ENCODE results near the gene CDC37L1.
"Not testable (repeated sequence)": the region's sequence is repeated elsewhere in the genome, so short reads cannot be mapped to it uniquely, and the experiment has no call there.

Gene CDC37L1

DNA sequence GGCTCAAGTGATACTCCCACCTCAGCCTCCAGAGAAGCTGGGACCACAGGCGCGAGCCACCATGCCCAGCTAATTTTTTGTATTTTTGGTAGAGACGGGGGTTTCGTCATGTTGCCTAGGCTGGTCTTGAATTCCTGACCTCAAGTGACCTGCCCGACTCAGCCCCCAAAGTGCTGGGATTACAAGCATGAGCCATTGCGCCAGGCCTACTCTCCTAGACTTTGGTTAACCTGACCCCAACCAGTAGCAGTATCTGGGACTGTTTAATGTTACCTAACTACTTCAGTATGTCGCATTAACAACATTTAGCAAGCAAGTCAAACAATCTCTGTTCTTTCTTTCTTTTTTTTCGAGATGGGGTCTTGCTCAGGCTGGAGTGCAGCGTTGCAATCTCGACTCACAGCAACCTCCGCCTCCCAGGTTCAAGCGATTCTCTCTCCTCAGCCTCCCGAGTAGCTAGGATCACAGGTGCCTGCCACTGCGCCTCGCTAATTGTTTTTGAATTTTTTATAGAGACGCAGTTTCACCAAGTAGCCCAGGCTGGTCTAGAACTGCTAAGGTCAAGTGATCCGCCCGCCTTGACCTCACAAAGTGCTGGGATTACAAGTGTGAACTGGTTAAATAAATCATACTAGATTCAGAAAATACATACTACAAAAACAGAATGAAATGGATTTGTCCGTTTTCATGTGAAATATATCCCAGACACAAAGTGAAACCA is 59.7 kb downstream of the CDC37L1 start:
- H3K9me3 ChIP-seq (ENCODE audit: low read length): no peaks in the 10 kb centered on the region
- no peaks in the 10 kb centered on the region for H3K36me3 ChIP-seq (ENCODE audit: insufficient read depth, low read length)
- H3K27me3 ChIP-seq (ENCODE audit: insufficient read depth, low read length): no peaks in the 10 kb centered on the region
- H2AFZ ChIP-seq (ENCODE audit: low read depth, low read length): no peak overlapping the region
- peaks cover 14% of the 10 kb centered on the region for H3K4me1 ChIP-seq (ENCODE audit: insufficient read depth, low read length)
- peak overlapping the region; percentile 83 for H3K4me3 ChIP-seq (ENCODE audit: low read length)

DNA sequence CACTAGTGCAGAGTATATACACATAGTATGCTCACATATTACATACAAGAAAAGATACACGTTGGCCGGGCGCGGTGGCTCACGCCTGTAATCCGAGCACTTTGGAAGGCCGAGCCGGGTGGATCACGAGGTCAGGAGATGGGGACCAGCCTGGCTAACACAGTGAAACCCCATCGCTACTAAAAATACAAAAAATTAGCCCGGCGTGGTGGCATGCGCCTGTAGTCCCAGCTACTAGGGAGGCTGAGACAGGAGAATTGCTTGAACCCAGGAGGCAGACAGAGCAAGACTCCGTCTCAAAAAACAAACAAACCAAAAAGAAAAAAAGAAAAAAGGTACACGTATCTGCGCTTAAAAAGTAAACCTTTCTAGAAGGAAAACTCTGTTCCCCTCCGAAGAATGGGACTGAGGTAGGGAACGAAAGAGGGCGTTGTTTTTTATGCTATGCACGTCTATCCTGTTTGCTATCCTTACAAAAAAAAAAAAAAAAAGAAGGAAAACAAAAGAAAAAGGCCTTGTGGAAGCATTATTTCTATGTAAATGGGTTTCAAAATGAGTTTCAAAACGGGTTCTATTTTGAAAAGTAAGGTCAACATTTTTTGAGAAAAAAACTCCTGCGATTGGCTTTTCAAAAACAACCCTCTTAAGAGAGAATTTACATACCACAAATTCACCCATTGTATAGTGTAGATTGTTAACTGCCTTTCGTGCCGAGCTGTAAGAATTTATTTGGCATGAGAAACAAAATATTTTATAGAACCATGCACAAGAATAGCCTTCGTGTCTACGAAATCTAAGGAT is 60.4 kb downstream of the CDC37L1 start:
- H2AFZ ChIP-seq (ENCODE audit: low read depth, low read length): peak overlapping the region; percentile 64
- peaks cover 14% of the 10 kb centered on the region for H3K4me1 ChIP-seq (ENCODE audit: insufficient read depth, low read length)
- no peaks in the 10 kb centered on the region for H3K36me3 ChIP-seq (ENCODE audit: insufficient read depth, low read length)
- no peaks in the 10 kb centered on the region for H3K9me3 ChIP-seq (ENCODE audit: low read length)
- no peaks in the 10 kb centered on the region for H3K27me3 ChIP-seq (ENCODE audit: insufficient read depth, low read length)
- peak overlapping the region; percentile 83 for H3K4me3 ChIP-seq (ENCODE audit: low read length)

DNA sequence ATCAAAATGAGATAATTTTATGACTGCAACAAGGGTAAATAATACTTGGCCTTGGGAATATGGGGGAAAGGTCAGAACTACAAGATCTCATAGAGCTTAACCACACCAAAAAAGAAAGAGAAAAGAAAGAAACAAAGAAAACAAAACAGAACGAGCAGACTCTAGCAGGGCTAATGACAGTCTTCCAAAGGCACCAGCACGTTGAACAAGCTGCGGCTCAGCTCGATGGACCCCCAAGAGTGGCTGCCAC is 60.9 kb downstream of the CDC37L1 start:
- Histone ChIP-seq H3K9me3 (ENCODE audit: low read length) (no peaks in the 10 kb centered on the region), H3K36me3 (ENCODE audit: insufficient read depth, low read length) (no peaks in the 10 kb centered on the region)

GRCh38 chr9:4740638-4741364 is 61.4 kb downstream of the CDC37L1 start, which contains the start of gene AK3:
Gene AK3 (minus strand): TSS chr9:4741202. CDS start chr9:4741087, 115 bp downstream.
- peaks cover 14% of the 10 kb centered on the region for H3K4me1 ChIP-seq (ENCODE audit: insufficient read depth, low read length)
- no peaks in the 10 kb centered on the region for H3K36me3 ChIP-seq (ENCODE audit: insufficient read depth, low read length)
- H3K9me3 ChIP-seq (ENCODE audit: low read length): no peaks in the 10 kb centered on the region
- no peaks in the 10 kb centered on the region for H3K27me3 ChIP-seq (ENCODE audit: insufficient read depth, low read length)
- H2AFZ ChIP-seq (ENCODE audit: low read depth, low read length): peak within 1 kb of the TSS; percentile 64
- H3K4me3 ChIP-seq (ENCODE audit: low read length): peak within 1 kb of the TSS; percentile 83

More for the DNA sequence above, 60.9 kb downstream of the CDC37L1 start:
- Histone ChIP-seq H3K4me1 (ENCODE audit: insufficient read depth, low read length) (peaks cover 14% of the 10 kb centered on the region), H3K4me3 (ENCODE audit: low read length) (peak overlapping the region; percentile 83), H3K27me3 (ENCODE audit: insufficient read depth, low read length) (no peaks in the 10 kb centered on the region), H2AFZ (ENCODE audit: low read depth, low read length) (peak overlapping the region; percentile 64)

DNA sequence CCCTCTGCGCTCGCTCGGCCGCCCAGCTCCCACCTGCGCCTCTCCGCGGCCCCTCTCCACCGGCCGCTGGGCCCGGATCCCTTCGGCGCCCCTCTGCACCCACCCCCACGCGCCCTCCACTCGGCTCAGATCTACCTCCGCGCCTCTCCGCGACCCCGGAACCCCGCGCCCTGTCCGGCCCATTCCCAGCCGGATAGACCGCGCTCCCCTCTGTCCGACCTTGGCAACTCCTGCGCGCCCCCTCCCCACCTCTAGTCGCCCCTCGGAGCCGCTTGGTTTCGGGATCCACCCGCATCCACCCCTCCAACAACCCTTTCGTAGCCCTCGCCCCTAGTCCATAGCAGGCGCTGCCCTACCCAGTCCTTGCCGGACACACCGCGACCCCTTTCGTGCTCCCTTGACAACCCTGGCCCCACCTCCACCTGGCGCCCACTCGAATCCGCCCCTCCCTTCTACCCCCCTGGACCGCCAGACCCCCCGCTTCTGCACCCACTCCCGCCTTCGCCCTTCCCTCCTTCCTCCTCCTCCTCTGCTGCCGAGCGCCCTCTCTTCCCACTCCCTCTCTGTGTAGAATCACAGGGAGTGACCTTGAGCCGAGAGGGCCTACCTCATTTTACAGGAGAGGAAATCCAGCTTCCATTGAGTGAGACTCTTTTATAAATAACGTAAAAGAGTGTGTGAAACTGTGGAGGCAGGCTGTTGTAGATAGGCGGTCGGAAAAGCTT is 62.2 kb downstream of the CDC37L1 start:
- peak overlapping the region; percentile 64 for H2AFZ ChIP-seq (ENCODE audit: low read depth, low read length)
- peaks cover 14% of the 10 kb centered on the region for H3K4me1 ChIP-seq (ENCODE audit: insufficient read depth, low read length)
- peak overlapping the region; percentile 83 for H3K4me3 ChIP-seq (ENCODE audit: low read length)
- no peaks in the 10 kb centered on the region for H3K27me3 ChIP-seq (ENCODE audit: insufficient read depth, low read length)
- no peaks in the 10 kb centered on the region for H3K36me3 ChIP-seq (ENCODE audit: insufficient read depth, low read length)
- no peaks in the 10 kb centered on the region for H3K9me3 ChIP-seq (ENCODE audit: low read length)

DNA sequence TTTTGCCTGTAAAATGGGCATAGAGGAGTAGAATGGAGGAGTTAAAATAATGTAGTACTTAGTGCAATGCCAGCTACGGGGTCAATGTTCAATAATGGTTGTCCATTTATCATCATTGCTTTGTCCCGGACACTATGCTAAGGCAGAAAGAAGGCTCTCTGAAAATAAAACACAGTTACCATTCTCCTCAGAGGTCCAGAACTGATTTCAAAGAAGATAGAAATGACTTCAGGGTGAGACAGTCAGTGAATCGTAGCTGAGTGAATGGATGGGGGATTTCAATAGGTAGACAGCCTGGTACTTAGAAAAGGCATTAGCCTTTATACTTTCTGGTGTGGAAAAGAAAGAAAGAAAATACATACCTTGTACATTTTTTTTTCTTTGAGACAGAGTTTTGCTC is 62.9 kb downstream of the CDC37L1 start:
- Histone ChIP-seq H3K36me3 (ENCODE audit: insufficient read depth, low read length) (no peaks in the 10 kb centered on the region), H2AFZ (ENCODE audit: low read depth, low read length) (no peak overlapping the region), H3K9me3 (ENCODE audit: low read length) (no peaks in the 10 kb centered on the region), H3K4me3 (ENCODE audit: low read length) (no peak overlapping the region), H3K4me1 (ENCODE audit: insufficient read depth, low read length) (peaks cover 14% of the 10 kb centered on the region), H3K27me3 (ENCODE audit: insufficient read depth, low read length) (no peaks in the 10 kb centered on the region)

DNA sequence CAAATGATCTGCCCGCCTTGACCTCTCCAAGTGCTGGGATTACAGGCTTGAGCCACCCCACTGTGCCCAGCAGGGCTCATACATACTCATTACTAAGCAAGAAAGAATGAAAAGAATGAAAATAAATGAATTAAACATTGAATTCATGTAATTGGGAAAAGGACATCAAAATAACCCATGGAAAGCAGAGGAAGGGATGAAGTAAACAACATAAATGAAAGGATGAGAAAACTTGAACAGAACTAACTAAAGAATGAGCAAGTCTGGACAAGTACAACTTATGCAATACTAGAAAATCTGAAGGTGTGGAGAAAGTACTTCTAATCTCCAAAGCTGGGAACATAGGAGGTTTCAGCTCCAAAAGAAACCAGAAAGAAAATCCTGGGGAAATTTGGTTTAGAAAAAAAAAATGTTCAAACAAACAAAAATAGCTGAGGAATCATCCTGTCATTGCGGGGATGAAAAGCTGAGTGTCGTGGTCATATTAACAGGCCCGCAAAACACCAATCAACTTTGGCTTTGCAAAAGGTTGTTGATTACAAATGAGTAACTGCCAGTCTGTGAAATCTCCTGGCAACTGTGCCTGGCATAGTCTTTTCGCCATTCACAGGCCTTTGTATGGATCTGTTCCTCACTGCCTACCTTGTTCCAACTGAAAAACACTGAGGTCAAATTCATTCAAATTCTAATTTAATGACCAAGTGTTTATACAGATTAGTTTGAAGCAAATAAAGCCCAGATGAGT is 63.9 kb downstream of the CDC37L1 start:
- Histone ChIP-seq H3K4me3 (ENCODE audit: low read length) (no peak overlapping the region), H2AFZ (ENCODE audit: low read depth, low read length) (no peak overlapping the region), H3K36me3 (ENCODE audit: insufficient read depth, low read length) (no peaks in the 10 kb centered on the region), H3K27me3 (ENCODE audit: insufficient read depth, low read length) (no peaks in the 10 kb centered on the region), H3K9me3 (ENCODE audit: low read length) (no peaks in the 10 kb centered on the region), H3K4me1 (ENCODE audit: insufficient read depth, low read length) (peaks cover 14% of the 10 kb centered on the region)

DNA sequence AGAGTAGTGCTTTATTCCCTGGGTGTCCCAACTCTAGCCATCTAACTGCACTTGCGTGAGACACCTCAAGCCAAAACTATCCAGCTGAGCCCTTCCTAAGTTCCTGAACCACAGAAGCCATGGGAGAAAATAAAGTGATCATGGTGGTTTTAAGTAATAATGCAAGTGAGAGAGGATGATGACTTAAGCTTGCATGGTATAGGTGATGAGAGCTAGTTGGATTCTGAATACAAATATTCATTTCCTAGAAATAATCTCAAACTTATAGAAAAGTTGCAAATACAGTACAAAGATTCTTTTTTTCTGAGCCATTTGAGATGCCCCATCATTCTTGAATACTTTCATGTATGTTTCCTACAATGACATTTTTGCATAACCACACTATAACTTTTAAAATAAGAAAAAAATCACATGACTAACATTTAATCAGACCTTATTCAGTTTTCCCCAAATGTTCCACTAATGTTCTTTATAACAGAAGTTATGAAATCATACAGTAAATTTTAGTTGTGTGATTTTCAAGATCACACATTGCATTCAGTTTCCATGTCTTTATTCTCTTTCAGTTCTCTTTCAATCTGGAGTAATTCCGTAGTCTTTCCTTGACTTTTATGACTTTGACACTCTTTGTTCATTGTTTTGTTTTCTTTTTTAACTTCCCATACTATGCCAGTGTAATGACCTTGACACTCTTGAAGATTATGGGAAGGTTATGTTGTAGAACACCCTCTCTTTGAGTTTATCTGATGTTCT is 67.1 kb downstream of the CDC37L1 start:
- Histone ChIP-seq H2AFZ (ENCODE audit: low read depth, low read length) (no peak overlapping the region), H3K36me3 (ENCODE audit: insufficient read depth, low read length) (no peaks in the 10 kb centered on the region), H3K4me3 (ENCODE audit: low read length) (no peak overlapping the region), H3K27me3 (ENCODE audit: insufficient read depth, low read length) (no peaks in the 10 kb centered on the region), H3K9me3 (ENCODE audit: low read length) (no peaks in the 10 kb centered on the region), H3K4me1 (ENCODE audit: insufficient read depth, low read length) (peaks cover 8% of the 10 kb centered on the region)

DNA sequence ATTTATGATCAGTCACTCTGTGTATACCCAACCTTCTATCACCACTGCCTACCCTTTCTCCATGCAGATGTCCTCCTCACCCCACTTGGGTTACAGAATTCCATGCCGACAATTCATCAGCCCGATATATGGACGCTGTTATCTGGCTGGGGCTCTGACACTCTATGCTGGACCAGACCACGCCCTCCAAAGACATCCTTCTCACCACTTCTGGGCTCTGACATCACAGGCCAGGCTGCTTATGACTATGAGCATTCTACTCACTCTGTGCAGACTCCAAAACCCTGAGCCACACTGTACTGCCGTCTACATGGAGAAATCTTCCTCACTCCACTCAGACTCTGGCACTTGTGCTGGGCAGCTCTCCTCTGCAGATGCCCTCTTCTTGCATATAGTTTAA is 69.2 kb downstream of the CDC37L1 start:
- Histone ChIP-seq H3K27me3 (ENCODE audit: insufficient read depth, low read length) (no peaks in the 10 kb centered on the region), H2AFZ (ENCODE audit: low read depth, low read length) (no peak overlapping the region), H3K4me1 (ENCODE audit: insufficient read depth, low read length) (peaks cover under 1% of the 10 kb centered on the region), H3K4me3 (ENCODE audit: low read length) (no peak overlapping the region), H3K9me3 (ENCODE audit: low read length) (no peaks in the 10 kb centered on the region), H3K36me3 (ENCODE audit: insufficient read depth, low read length) (no peaks in the 10 kb centered on the region)

DNA sequence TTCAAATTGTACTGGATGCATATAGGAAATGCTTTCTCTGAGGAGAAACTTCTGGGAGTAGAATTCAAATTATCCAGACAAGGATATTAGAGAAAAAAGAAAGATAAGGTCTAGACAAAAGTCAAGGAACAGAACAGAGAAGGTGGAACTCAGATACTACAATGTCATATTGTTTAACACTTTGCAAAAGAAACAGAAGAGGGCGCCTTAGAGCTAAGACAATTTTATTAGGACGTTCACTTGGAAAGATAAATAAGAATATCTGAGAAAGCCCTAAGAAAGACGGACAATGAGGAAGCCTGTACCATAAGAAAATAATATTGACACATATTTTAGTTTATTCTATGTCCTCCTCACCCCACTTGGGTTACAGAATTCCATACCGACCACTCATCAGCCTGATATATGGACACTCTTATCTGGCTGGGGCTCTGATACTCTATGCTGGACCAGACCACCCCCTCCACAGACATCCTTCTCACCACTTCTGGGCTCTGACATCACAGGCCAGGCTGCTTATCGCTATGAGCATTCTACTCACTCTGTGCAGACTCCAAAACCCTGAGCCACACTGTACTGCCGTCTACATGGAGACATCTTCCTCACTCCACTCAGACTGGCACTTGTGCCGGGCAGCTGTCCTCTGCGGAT is 70.8 kb downstream of the CDC37L1 start:
- no peaks in the 10 kb centered on the region for H3K4me1 ChIP-seq (ENCODE audit: insufficient read depth, low read length)
- no peaks in the 10 kb centered on the region for H3K9me3 ChIP-seq (ENCODE audit: low read length)
- no peak overlapping the region for H2AFZ ChIP-seq (ENCODE audit: low read depth, low read length)
- no peaks in the 10 kb centered on the region for H3K27me3 ChIP-seq (ENCODE audit: insufficient read depth, low read length)
- no peak overlapping the region for H3K4me3 ChIP-seq (ENCODE audit: low read length)
- no peaks in the 10 kb centered on the region for H3K36me3 ChIP-seq (ENCODE audit: insufficient read depth, low read length)

DNA sequence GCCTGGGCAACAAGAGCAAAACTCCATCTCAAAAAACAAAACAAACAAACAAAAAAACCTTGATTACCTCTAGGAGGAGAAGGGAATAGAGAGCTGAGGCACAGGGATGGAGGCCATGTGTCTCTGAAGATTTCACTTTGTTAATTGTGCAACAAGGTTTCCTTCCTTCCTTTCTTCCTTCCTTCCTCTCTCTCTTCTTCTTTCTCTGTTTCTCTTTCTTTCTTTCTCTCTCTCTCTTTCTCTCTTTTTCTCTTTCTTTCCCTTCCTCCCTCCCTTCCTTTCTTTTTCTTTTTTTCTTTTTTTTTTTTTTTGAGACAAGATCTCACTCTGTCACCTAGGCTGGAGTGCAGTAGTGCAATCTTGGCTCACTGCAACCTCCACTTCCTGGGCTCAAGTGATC is 75.2 kb downstream of the CDC37L1 start:
- H2AFZ ChIP-seq (ENCODE audit: low read depth, low read length); H3K4me1 ChIP-seq (ENCODE audit: insufficient read depth, low read length); H3K36me3 ChIP-seq (ENCODE audit: insufficient read depth, low read length); H3K9me3 ChIP-seq (ENCODE audit: low read length); H3K4me3 ChIP-seq (ENCODE audit: low read length); H3K27me3 ChIP-seq (ENCODE audit: insufficient read depth, low read length): not testable (repeated sequence)

All from neuron (in vitro differentiated cells).